ENCODE data around the gene NFS1. TPM values are rescaled to one million over a fixed set of nuclear protein-coding genes. Genes with fewer than 3 reads are reported as not detected.

NFS1 gene
- total and polyA plus RNA-seq, 2 of the 4 experiments (the other 2 are of a cell fraction): 16.5 to 35.6 TPM

GRCh38 chr20:35657271-35657670, 41.9 kb downstream of the NFS1 start:
- Histone ChIP-seq H3K18ac (ENCODE audit: low read depth, low read length) (no peak overlapping the region), H3K9ac (ENCODE audit: low read depth, low read length) (no peak overlapping the region), H3K23ac (ENCODE audit: low read depth, low read length) (no peak overlapping the region), H3K27ac (ENCODE audit: insufficient read depth, low read length) (no peak overlapping the region), H3K27me3 (ENCODE audit: control insufficient read depth, insufficient read depth, low read length) (no peaks in the 10 kb centered on the region), H2BK15ac (ENCODE audit: low read depth, low read length) (no peak overlapping the region), H2AFZ (replicated peaks; ENCODE audit: low read length, poor library complexity) (no peak overlapping the region), H3K4ac (ENCODE audit: low read depth, low read length) (no peak overlapping the region), H3K14ac (replicated peaks; ENCODE audit: low read depth, low read length) (no peak overlapping the region), H2BK120ac (ENCODE audit: low read depth, low read length) (no peak overlapping the region), H3K36me3 (ENCODE audit: control insufficient read depth, insufficient read depth, low read length) (peaks cover 23% of the 10 kb centered on the region), H3K4me2 (ENCODE audit: low read depth, low read length) (peak overlapping the region; percentile 51), H2BK20ac (ENCODE audit: low read depth, low read length) (no peak overlapping the region), H3K9me3 (ENCODE audit: control insufficient read depth, insufficient read depth, low read length) (no peaks in the 10 kb centered on the region), H2AK5ac (ENCODE audit: low read depth, low read length) (no peak overlapping the region), H3K9me1 (ENCODE audit: insufficient read depth, low read length) (peaks cover 14% of the 10 kb centered on the region), H4K91ac (ENCODE audit: insufficient read depth, low read depth, low read length) (no peak overlapping the region), H4K20me1 (ENCODE audit: insufficient read depth, low read length) (peaks cover 99% of the 10 kb centered on the region), H3K4me1 (ENCODE audit: control insufficient read depth, insufficient read depth, low read length) (peaks cover 9% of the 10 kb centered on the region), H3K4me3 (ENCODE audit: insufficient read depth, low read depth, low read length) (no peak overlapping the region), H4K5ac (ENCODE audit: low read depth, low read length) (no peak overlapping the region), H2AK9ac (replicated peaks; ENCODE audit: low read depth, low read length, poor library complexity) (no peak overlapping the region), H4K8ac (ENCODE audit: low read depth in 2 of 2, low read length in 2 of 2) (no peak overlapping the region), H3K79me1 (ENCODE audit: low read depth in 1 of 2, low read length in 2 of 2) (peaks cover 25 to 63% of the 10 kb centered on the region in 2 experiments), H3K56ac (ENCODE audit: extremely low read depth, insufficient read depth, low read length) (no peak overlapping the region), H2BK5ac (ENCODE audit: low read depth, low read length, poor library complexity, severe bottlenecking) (no peak overlapping the region)
- BruUV-seq (replicated peaks): no TSS peak
- DNase-seq (peak; percentile 30), ATAC-seq (ENCODE audit: low read depth) (peak; percentile 10; the same call in 1 of the 2 replicates)
- no CpG with 5 or more reads among the region's 1 CpG for WGBS, 2 experiments (ENCODE audit: extremely low coverage in 2 of 2, insufficient read length in 1 of 2)
- POLR2A ChIA-PET (ENCODE audit: unreplicated experiment): no interaction called here
- intact Hi-C loops (cut with micrococcal nuclease) (no loop called here), dilution Hi-C loops (cut with HindIII; ENCODE audit: low sequenced_read_pairs, unreplicated experiment) (no loop called here), in situ Hi-C loops (cut with MboI; ENCODE audit: low sequenced_read_pairs) (no loop called here)
- TF ChIP-seq RAD21 (IDR thresholded peaks at IDR 0.05; ENCODE audit: low read length): no peak
- no peak for TF ChIP-seq FOS (IDR thresholded peaks at IDR 0.05; ENCODE audit: low read depth, low read length)
- no peak for TF ChIP-seq CHD1 (IDR thresholded peaks at IDR 0.05; ENCODE audit: low read depth, low read length)
- TF ChIP-seq USF2 (IDR thresholded peaks at IDR 0.05; ENCODE audit: low read depth, low read length): no peak
- TF ChIP-seq RFX5 (IDR thresholded peaks at IDR 0.05; ENCODE audit: low read depth, low read length): no peak
- TF ChIP-seq SMC3 (IDR thresholded peaks at IDR 0.05; ENCODE audit: low read depth, low read length): no peak
- CTCF ChIA-PET: interaction anchor here (0.6 to 0.7 kb wide), 2 partner anchors 89 to 1409 kb away, joined by 4 to 6 read pairs; no protein-coding TSS in a partner anchor
